ENCODE results near the gene POLR1E. TPM values are rescaled to one million over a fixed set of nuclear protein-coding genes. Genes with fewer than 3 reads are reported as not detected.

POLR1E gene
- total and polyA plus RNA-seq, 7 donors, result 12.1 to 22.5 (median 21.1) TPM

DNA sequence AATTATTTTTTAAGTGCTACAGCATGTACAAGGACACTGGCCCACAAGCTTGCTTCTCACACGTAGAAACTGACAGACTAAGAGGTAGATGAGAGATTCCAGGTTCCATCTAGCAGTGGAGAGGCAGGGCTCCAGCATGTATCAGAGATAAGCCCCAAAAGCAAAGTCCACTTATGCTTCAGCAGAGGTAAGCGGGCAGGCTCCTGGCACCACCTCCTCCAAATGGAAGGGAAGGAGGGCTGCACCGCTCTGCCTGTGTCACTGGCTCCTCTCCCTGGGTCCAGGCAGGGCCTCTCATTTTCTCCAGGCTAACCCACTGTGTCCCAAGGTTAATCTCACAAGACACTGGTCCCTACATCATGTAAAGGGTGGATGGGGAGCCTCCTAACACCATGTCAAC, 47.4 kb upstream of the POLR1E start:
- intact Hi-C loops (cut with DNase I), result no loop called here

DNA sequence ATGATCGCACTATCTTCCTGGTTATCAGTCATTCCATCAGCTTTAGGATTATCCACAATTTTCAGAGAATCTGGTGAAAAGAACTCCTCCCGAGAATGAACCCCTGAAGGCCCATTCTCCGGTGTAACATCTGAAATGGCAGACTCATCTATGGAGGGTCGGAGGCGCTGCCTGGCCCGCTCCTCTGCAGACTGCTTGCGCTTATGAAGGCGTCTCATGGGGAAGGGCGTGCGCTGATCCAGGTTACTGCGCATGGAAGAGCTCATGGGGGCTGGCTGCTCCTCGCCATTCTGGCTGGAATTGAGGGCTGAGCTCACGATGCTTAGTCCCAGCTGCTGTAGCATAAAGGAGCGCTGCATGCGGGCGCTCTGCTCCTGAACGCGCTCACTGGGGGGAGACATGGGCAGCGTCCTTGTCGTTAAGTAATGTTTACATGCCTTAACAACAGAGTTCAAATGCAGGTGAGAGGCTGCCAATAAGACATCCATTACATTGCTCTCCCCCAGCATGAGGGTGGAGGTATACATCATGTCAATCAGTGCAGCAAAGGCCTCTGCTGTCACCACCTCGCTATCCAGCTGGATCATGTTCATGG, 43.9 kb upstream of the POLR1E start:
- DNase-seq (no peak), ATAC-seq (no peak)
- no peaks in the 10 kb centered on the region for H3K9me3 ChIP-seq
- no peak overlapping the region for H3K27ac ChIP-seq
- 85 to 91% (median 88%) methylated on average over 21 of the region's 21 CpGs for WGBS, 3 donors
- H3K27me3 ChIP-seq (ENCODE audit: insufficient read depth in 3 of 3, low read length in 2 of 3), result no peaks in the 10 kb centered on the region
- H3K4me3 ChIP-seq, result no peak overlapping the region
- peaks cover 16% of the 10 kb centered on the region for H3K4me1 ChIP-seq
- intact Hi-C loops (cut with DNase I), result no loop called here
- peaks cover 6 to 58% of the 10 kb centered on the region in 2 donors for H3K36me3 ChIP-seq (ENCODE audit: insufficient read depth in 1 of 2, low read depth in 1 of 2)
- TF ChIP-seq, protein P1, sequence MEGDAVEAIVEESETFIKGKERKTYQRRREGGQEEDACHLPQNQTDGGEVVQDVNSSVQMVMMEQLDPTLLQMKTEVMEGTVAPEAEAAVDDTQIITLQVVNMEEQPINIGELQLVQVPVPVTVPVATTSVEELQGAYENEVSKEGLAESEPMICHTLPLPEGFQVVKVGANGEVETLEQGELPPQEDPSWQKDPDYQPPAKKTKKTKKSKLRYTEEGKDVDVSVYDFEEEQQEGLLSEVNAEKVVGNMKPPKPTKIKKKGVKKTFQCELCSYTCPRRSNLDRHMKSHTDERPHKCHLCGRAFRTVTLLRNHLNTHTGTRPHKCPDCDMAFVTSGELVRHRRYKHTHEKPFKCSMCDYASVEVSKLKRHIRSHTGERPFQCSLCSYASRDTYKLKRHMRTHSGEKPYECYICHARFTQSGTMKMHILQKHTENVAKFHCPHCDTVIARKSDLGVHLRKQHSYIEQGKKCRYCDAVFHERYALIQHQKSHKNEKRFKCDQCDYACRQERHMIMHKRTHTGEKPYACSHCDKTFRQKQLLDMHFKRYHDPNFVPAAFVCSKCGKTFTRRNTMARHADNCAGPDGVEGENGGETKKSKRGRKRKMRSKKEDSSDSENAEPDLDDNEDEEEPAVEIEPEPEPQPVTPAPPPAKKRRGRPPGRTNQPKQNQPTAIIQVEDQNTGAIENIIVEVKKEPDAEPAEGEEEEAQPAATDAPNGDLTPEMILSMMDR (IDR thresholded peaks at IDR 0.05), result no peak

More for the DNA sequence above, 47.4 kb upstream of the POLR1E start:
- peak in 1 of 4 donors; percentile 10 for ATAC-seq
- Histone ChIP-seq H3K9me3 (no peaks in the 10 kb centered on the region), H3K27ac (peak overlapping the region; percentile 66), H3K27me3 (ENCODE audit: insufficient read depth in 3 of 3, low read length in 2 of 3) (no peaks in the 10 kb centered on the region), H3K36me3 (ENCODE audit: insufficient read depth in 1 of 2, low read depth in 1 of 2) (peaks cover 9 to 92% of the 10 kb centered on the region in 2 donors), H3K4me3 (no peak overlapping the region), H3K4me1 (peaks cover 21% of the 10 kb centered on the region)
- no peak for DNase-seq
- TF ChIP-seq, protein P1 (IDR thresholded peaks at IDR 0.05), result no peak
- 78 to 91% (median 88%) methylated on average over 3 of the region's 3 CpGs for WGBS, 3 donors

DNA sequence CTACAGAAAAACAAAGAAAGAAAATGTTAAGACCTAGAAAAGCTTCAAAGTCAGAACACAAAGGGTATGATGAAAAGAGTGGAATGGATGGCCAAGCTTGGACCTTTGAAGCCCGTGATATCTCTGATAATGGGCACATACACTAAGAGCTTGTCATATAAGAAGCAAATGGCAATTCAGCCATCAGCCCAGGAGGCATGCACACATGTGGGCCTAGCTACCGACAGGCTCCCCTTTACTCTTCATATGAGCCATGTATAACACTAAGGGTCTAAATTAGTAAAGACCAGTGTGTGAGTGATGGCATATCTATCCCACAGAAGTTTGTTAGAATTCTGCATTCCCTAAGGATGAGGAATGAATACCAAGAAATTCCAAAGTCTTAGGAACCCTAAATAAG, 43.2 kb upstream of the POLR1E start:
- ATAC-seq (no peak), DNase-seq (no peak)
- intact Hi-C loops (cut with DNase I), result no loop called here
- H3K27me3 ChIP-seq (ENCODE audit: insufficient read depth in 3 of 3, low read length in 2 of 3), result no peaks in the 10 kb centered on the region
- WGBS, 3 donors, result 82 to 85% (median 83%) methylated on average over 2 of the region's 2 CpGs
- H3K36me3 ChIP-seq (ENCODE audit: insufficient read depth in 1 of 2, low read depth in 1 of 2), result peaks cover 6 to 51% of the 10 kb centered on the region in 2 donors
- TF ChIP-seq, protein P1 (IDR thresholded peaks at IDR 0.05), result no peak
- H3K4me1 ChIP-seq, result peaks cover 10% of the 10 kb centered on the region
- no peak overlapping the region for H3K27ac ChIP-seq
- H3K9me3 ChIP-seq, result no peaks in the 10 kb centered on the region
- no peak overlapping the region for H3K4me3 ChIP-seq

DNA sequence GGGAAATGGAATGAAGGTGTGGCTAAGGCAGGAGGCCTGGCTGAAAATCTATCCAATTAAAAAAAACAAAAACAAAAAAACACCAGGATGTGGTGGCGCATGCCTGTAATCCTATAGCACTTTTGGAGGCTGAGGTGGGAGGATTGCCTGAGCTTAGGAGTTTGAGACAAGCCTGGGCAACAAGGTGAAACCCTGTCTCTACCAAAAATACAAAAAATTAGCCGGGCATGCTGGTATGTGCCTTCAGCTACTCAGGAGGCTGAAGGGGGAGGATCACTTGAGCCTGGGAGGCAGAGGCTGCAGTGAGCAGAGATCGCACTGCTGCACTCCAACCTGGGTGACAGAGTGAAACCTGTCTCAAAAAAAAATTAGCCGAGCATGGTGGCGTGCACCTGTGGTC, 42.2 kb upstream of the POLR1E start:
- DNase-seq, result no peak
- intact Hi-C loops (cut with DNase I), result no loop called here
- no peak overlapping the region for H3K4me3 ChIP-seq
- no peak overlapping the region for H3K27ac ChIP-seq
- peaks cover under 1% of the 10 kb centered on the region for H3K4me1 ChIP-seq
- peaks cover 6 to 42% of the 10 kb centered on the region in 2 donors for H3K36me3 ChIP-seq (ENCODE audit: insufficient read depth in 1 of 2, low read depth in 1 of 2)
- H3K9me3 ChIP-seq, result no peaks in the 10 kb centered on the region
- no peak for ATAC-seq
- H3K27me3 ChIP-seq (ENCODE audit: insufficient read depth in 3 of 3, low read length in 2 of 3), result no peaks in the 10 kb centered on the region
- 85 to 100% (median 98%) methylated on average over 5 of the region's 5 CpGs for WGBS, 3 donors
- TF ChIP-seq, protein P1 (IDR thresholded peaks at IDR 0.05), result no peak

DNA sequence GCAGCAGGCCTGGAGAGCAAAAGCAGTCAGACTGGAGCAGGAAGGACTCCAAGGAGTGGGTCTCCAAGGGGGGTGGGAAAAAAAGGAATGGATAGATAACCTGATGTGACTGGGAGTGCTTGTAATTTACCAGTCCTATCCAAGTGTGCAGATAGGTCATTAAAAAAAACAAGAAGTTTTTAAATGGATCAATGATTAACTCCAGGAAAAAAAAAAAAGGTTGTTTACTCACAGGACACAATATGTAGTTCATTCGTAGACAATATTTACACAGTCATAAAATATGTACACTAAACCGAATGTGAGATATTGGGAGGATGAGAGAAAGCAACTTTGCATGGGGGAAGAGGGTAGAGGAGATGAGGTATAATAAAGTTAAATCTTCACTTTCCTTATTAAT, 40.9 kb upstream of the POLR1E start:
- ATAC-seq (no peak), DNase-seq (no peak)
- Histone ChIP-seq H3K4me3 (no peak overlapping the region), H3K9me3 (no peaks in the 10 kb centered on the region), H3K27ac (no peak overlapping the region), H3K4me1 (no peaks in the 10 kb centered on the region), H3K27me3 (ENCODE audit: insufficient read depth in 3 of 3, low read length in 2 of 3) (no peaks in the 10 kb centered on the region), H3K36me3 (ENCODE audit: insufficient read depth in 1 of 2, low read depth in 1 of 2) (peaks cover 6 to 29% of the 10 kb centered on the region in 2 donors)
- TF ChIP-seq, protein P1 (IDR thresholded peaks at IDR 0.05), result no peak
- intact Hi-C loops (cut with DNase I), result no loop called here
- 83 to 92% (median 87%) methylated on average over 2 of the region's 2 CpGs for WGBS, 3 donors
